Sigmoid colon (tissue), 4 donors: ENCODE results near the gene OBSL1.

ENCODE experiments used
- CTCF ChIP-seq, 4 experiments: fragments of 450-650 bp in 3 of 4; fragments of 200-600 bp in 1 of 4; IDR thresholded peaks; one replicate each; pipeline ENCODE4 v1.5.1; 2016 to 2019; ENCODE audit warnings: antibody characterized with exemption in 4 of 4, mild to moderate bottlenecking in 3 of 4, moderate library complexity in 2 of 4
- EP300 ChIP-seq, 4 donors: sonication (generic); formaldehyde crosslinking; IDR thresholded peaks; one replicate each; pipeline ENCODE4 v1.6.1; 2017; ENCODE audit warnings: antibody characterized with exemption in 4 of 4
- POLR2A ChIP-seq, 2 donors: fragments of 450-650 bp; IDR thresholded peaks; one replicate each; pipeline ENCODE4 v1.6.1; 2016; ENCODE audit warnings: antibody characterized with exemption in 2 of 2, mild to moderate bottlenecking in 2 of 2, moderate library complexity in 2 of 2
- POLR2AphosphoS5 ChIP-seq, 4 donors: sonication (generic); formaldehyde crosslinking; IDR thresholded peaks; one replicate each; pipeline ENCODE4 v1.6.1; 2017; ENCODE audit warnings: antibody characterized with exemption in 4 of 4

GRCh38 chr2:219540784-219541504, 30.4 kb downstream of the OBSL1 start:
- TF ChIP-seq POLR2AphosphoS5 (IDR thresholded peaks at IDR 0.05) (no peak), CTCF (IDR thresholded peaks at IDR 0.05) (no peak), POLR2A (IDR thresholded peaks at IDR 0.05) (no peak), EP300 (IDR thresholded peaks at IDR 0.05) (no peak)
